HG03565 (cell line): ENCODE measurements around the gene TDRD9.
"Not testable (repeated sequence)": the region's sequence is repeated elsewhere in the genome, so short reads cannot be mapped to it uniquely, and the experiment has no call there.

Experiments used
- ATAC-seq: cut with Tn5 transposase; IDR thresholded peaks from one replicate; pipeline ENCODE4 v1.9.1; 2021; ENCODE audit warnings: mild to moderate bottlenecking, moderate library complexity; ENCODE audit not compliant: unreplicated experiment

The TDRD9 gene, protein sequence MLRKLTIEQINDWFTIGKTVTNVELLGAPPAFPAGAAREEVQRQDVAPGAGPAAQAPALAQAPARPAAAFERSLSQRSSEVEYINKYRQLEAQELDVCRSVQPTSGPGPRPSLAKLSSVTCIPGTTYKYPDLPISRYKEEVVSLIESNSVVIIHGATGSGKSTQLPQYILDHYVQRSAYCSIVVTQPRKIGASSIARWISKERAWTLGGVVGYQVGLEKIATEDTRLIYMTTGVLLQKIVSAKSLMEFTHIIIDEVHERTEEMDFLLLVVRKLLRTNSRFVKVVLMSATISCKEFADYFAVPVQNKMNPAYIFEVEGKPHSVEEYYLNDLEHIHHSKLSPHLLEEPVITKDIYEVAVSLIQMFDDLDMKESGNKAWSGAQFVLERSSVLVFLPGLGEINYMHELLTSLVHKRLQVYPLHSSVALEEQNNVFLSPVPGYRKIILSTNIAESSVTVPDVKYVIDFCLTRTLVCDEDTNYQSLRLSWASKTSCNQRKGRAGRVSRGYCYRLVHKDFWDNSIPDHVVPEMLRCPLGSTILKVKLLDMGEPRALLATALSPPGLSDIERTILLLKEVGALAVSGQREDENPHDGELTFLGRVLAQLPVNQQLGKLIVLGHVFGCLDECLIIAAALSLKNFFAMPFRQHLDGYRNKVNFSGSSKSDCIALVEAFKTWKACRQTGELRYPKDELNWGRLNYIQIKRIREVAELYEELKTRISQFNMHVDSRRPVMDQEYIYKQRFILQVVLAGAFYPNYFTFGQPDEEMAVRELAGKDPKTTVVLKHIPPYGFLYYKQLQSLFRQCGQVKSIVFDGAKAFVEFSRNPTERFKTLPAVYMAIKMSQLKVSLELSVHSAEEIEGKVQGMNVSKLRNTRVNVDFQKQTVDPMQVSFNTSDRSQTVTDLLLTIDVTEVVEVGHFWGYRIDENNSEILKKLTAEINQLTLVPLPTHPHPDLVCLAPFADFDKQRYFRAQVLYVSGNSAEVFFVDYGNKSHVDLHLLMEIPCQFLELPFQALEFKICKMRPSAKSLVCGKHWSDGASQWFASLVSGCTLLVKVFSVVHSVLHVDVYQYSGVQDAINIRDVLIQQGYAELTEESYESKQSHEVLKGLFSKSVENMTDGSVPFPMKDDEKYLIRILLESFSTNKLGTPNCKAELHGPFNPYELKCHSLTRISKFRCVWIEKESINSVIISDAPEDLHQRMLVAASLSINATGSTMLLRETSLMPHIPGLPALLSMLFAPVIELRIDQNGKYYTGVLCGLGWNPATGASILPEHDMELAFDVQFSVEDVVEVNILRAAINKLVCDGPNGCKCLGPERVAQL (N-terminal part only)

DNA sequence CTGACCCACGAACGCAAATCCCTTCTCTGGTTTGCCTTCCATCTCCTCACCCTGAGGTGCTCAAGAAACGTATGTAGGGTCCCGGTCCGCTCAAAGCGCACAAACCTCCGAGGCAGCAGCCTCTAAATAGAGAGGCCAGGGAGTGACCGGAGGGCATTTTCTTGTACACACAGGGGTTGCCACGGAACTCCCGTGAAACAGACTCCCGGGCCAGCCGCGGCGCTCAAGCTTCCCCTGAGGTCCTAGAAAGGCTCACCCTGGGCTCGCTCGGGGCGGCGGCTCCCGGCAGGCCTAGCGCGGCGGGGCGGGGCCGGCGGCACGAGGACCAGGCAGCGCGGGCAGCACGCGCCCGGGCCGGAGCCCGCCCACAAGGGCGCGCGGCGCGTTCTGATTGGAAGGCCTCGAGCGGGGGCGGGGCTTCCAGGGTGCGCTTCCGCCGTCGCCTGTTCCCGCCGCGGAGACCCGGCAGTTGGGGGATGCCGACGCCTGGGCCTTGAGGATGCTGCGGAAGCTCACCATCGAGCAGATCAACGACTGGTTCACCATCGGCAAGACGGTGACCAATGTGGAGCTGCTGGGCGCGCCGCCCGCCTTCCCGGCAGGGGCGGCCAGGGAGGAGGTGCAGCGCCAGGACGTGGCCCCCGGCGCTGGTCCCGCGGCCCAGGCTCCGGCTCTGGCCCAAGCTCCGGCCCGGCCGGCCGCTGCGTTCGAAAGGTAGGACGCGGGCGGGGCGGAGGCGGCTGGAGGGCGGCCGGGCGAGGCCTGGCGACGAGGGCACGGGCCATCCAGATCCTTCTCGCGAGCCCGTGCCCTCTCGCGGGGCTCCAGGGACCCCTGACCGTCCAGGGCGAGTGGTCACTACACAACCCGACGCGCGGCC lies at the start of gene TDRD9:
TDRD9 (plus strand) TSS at position 446 of the 880 bp plus-strand sequence; CDS start at position 500, 54 bp downstream.
- no peak for ATAC-seq

DNA sequence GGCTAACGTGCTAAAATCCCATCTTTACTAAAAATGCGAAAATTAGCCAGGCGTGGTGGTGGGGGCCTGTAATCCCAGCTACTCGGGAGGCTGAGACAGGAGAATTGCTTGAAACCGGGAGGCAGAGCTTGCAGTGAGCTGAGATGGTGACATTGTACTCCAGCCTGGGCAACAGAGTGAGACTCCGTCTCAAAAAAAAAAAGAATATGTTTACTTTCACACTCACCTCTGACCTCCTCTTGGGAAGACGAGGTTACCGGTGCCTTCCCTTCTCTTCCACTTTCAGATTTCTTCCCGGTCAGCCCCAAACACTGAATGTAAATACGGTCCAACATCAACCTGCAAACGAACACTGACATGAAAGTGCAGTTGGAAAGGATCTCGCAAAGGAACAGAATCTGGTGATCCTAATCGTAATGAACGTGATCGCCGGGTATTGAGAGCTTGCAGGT lies 49.1 kb upstream of the TDRD9 start:
- ATAC-seq = no peak

DNA sequence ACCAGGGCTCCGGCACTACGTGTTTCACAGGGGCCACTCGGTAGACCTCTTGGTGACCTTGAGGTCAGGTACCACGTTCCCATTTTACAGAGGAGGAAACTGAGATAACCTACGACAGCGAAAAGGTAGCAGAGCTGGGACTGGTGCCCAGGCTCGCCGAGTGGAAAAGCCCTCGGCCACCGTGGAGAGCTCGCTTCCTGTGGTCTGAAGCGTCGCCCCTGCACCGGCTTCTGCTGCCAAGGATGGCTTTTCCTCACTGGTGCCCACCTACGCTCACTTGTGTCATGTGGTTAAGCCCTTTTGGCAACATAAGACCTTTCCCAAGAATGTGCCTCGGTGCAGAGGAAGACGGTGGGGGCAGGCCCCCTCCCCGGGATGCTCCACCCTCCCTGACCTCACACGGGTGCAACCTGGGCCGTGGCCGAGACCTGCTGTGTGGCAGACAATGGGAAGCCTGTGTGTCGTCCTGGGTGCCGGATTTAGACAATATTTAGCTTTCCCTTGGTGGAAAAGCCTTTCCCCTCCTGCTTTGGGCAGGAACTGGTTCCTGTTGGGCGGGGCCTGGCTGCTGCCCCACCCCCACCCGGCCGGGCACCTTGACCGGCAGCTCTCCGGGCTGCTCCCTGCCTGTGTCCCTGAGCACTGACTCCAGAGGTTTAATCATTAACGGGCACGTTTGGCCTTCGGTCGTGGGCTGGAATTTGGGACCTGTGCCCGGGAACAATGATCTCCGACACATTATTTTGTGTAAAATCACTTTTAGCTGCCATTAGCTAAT lies 48.5 kb upstream of the TDRD9 start:
- no peak for ATAC-seq

DNA sequence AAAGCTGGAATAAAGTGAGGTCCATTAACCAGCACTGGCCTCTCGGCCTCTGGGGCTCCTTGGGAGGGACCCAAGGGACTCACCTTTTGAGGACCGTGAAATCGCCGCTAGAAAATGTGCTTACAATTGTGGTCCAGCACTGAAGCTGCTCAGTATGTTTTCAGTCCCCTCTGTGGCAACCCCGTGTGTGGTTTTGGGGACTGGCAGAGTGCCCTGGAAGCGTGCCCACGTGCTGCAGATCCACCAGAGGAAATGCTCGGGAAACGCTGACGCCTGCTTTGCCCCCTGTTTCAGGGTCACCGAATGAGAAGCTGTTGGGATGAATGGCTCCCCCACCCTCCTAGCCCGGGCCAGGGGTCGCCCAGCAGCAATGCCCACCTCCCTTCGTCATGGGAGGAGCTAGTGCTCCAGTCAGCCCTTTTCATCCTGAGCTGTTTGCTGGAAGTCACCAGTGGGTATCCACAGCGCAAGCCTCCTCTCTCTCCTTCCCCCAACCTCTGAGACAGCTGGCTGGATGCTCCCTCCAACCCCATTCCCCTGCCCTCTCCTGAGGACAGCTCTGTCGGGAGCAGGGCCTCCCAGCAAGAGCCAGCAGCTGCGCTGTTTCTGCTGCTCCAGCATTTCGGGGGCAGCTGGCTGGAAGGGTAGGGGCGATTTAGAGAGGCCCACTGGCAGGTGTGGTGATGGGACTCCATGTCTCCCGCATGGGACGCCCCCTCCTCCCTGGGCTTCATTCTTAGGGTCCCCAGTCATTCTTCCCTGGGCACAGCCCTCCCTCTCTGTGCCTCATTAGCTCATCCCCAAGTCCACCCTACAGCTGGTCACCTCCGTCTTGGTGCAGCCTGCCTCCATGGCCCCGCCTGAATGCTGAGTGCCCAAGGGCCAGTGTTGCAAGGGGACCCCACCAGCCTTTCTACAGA lies 47.6 kb upstream of the TDRD9 start:
- no peak for ATAC-seq

DNA sequence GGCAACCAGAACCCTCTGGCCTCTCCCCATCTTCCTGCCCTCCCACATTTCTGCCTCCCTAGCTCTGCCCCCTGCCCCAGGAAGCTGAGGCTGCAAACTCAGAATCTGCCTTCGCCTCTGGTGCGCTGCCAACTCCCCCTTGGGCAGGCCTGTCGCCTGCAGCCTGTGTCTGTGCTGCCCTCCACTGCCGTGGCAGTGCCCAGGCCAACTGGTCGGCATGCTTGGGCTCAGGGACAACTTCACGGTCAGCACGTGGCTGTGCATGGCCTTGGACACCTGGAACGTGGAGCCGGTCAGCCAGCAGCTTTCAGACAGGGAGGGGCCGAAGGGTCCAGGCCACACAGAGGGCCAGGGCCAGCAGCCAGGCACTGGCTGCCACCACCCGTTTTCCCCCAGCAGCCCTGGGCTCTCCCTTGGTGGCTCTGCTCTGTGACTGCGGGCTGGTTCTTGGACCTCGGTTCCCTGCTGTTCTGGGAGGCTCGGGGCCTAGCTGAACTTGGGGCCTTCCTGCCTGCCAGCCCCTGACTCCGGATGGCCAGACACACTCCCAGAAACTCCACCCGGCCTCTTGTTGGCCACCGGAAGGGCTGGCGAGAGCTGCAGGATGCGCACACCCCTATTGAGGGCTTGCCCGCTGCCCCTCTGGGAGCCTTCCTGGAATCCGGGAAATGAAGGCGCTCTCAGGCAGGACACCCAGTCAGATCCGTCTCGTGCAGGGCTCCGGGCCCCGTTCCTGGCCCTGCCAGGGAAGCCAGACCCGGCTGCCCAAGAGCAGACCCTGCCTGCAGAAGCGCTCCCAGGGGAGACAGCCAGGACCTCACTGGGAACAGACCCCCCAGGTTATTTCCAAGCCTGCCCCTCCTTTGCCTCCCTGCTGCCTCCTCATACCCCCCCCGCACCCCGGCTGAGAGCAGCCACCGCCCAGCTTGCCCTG lies 46.7 kb upstream of the TDRD9 start:
- ATAC-seq = no peak

DNA sequence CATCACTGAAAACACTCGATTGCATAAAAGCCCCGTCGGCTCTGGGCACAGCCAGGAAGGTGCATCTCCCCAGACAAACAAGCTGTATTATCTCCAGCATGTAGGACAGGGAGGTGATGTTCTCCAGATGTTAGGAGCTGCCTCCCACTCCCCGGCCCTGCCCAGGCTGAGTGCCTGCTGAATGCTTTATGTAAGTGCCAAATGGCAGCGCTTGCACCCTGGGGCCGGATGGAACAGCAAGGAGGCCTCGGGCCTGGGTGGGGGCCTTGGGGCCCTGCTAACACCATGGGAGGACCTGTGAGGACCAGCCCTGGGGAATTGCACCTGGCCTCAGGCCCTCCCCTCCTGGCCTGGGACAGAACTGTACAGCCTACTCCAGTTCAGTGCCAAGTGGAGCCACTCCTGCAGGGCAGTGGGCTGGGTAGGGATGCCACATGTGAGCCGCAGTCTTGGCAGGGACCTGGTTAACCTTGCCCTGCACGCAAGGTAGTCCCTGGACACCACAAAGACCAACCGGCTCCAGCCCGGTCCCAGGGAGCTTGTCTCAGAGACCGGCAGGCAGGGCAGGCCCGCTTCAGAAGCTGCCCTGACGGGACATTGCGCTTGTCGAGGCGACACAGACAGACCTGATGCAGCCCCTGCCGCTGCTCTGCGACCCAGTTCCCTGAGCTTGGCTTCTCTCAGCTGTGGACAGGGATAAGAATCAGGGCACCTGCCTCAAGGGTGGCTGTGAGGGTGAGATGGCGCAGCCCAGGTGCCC lies 45.6 kb upstream of the TDRD9 start:
- no peak for ATAC-seq

DNA sequence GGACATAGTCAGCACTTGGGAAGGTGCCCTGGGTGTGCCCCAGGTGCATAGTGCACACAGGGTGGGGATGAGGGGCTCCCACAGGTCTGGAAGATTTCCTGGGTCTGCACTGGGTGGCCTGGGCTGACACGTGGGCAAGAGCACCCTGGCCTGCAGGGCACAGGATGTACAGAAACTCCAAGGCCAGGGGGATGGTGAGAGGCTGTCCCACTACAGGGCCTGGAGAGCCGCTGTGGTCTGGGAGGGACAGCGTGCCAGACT lies 45.1 kb upstream of the TDRD9 start:
- no peak for ATAC-seq

DNA sequence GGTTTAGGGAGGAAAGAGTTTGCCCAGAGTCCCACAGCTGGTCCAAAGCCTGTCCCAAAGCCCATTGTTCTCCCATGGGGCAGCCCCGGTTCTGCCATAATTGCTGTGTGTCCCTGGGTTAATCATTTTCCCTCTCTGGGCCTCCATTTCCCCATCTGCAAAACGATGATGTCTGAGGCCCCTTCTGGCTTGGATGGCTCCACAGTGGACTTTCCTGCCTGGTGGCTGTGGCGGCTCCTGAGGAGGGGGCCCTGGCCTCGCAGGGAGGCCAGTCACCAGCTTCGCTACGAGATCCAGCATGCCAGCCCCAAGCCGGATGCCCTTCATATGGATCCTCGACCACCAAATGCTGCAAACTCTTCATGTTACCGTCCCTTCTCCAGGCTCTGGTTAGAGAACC lies 43.4 kb upstream of the TDRD9 start:
- no peak for ATAC-seq

DNA sequence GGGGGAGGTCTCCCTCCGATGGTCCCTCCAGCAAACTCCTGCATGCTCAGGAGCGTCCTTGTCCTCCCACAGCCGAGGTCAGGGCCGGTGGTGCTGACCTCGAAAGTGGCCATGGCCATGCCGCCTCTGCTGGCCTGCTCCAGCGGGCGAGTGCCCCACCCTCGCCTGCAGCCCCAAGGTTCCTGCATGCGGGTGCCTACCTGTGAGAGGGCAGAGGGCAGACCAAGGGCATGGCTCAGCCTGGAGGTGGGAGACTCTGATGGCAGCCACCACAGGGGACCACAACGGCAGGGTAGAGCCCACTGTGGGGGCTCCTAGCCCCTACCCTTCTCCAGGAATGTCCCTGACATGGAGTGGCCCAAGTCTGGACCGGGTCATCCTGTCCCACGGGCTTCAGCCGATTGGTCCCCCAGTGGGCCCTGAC lies 42.7 kb upstream of the TDRD9 start:
- no peak for ATAC-seq

DNA sequence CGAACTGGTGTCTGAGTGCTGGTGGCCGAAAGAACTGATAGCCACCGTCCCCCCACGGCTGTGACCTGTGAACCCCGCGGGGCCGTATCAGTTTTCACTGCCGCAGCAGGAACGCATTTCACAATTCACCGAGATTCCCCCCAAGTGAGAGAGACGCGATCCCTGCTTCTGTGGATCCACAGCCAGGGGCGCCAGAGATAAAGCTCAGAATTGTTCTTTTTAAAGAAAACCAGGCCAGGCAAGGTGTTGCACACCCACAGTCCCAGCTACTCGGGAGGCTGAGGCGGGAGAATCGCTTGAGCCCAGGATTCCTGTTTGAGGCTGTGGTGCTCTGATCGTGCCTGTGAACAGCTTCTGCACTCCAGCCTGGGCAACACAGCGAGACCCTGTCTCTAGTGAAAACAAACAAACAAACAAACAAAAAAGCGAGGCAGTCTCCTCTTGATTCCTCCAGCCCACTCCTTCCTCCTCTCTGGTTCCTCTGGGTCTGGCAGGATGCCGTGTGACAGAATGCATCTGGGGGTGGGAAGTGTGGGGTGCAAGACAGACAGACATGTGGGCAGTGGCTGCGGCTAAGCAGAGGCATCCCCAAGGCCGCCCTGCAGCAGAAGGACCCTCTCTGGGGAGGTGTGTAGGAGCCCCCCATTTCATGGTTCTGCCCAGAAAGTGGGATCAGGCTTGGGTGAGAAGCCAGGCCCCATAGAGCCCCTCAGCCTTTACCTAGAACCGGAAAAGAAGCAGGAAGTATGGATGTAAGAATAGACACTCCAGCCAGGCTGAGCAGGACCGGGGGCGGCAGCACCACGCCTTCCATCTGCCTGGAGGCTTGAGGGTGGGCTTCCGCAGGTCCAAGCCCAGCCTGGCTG lies 41.7 kb upstream of the TDRD9 start:
- no peak for ATAC-seq

DNA sequence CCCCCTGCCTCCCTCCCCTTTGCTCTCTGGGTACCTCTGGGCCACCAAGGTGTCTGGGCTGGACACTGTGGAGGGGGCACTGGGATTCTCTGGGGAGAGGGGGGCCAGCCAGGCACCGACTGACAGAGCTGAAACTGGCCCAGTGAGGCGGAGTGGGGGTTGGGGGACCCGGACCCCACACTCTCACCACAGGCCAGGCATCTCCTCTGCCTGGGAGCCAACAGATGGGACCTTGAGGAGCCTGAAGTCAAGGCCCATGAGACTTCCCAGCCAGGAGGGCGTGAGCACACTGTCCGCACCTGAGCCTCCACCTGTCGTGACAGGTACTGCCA lies 41.1 kb upstream of the TDRD9 start:
- ATAC-seq = no peak

DNA sequence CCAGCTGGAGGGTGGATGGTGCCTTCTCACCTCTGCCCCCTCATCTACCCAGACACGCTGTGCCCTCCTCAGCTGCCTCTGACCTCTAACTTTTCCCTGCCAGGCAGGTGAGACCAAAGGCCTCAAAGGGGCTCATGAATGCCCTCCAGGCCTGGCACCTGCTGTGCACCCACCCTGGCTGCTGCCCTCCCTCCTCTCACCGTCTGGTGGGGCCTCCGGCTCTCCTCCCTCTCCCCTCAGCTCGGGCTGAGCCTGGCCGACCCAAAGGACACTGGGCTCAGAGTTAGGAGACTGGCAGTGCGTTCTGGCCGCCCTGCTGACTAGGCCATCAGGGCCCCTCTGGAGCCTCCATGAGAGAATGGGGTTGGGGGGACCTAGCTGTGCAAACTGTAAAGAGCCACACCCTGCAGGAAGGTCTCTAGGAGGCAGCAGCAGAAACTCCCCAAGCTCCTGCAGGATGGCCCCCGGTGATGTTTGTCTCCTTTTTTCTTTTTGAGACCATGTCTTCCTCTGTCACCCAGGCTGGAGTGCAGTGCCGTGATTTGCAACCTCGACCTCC lies 40.6 kb upstream of the TDRD9 start:
- ATAC-seq = no peak

DNA sequence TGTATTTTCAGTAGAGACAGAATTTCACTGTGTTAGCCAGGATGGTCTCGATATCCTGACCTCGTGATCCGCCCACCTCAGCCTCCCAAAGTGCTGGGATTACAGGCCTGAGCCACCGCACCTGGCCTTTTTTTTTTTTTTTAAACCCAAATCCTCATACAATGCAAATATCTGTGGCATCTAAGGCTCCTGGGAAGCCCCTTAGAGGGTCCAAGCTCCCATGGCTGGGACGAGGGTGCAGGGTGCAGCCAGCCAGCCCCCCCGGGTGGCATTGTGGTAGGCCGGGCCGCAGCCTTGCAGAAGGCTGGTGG lies 39.3 kb upstream of the TDRD9 start:
- not testable (repeated sequence) for ATAC-seq

DNA sequence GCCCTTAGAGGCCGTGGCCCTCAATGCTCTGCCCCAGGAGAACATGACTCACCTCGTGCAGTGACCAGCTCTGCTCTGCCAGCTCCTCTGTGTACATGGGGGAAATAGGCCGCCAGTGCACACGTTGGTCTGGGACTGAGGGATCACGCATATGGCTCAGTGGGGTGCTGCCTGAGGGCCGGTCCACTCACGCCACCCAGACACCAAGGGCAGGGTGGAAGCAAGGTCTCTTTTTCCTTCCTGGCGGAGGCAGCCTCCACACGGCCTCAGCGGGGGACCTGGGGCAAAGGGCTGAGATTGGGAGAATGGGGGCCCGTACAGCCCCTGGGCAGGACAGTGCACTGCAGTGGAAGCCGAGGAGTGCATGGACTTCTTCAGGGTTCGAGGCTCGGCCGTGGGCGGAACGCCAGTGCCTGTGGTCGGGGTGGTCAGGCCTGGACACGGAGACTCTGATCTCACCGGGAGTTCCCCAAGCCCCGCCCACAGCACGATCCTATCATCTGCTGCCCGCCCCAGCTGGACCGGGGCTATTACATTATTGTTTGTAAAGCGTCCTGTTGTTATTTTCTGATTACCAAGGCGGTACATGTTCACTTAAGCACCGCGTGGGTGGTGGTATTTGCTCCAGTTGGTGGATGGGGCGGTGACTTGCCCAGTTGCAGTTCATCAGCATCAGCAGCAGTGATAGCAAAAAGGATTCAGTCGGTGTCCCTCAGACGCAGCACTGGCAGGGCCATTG lies 38.8 kb upstream of the TDRD9 start:
- no peak for ATAC-seq

DNA sequence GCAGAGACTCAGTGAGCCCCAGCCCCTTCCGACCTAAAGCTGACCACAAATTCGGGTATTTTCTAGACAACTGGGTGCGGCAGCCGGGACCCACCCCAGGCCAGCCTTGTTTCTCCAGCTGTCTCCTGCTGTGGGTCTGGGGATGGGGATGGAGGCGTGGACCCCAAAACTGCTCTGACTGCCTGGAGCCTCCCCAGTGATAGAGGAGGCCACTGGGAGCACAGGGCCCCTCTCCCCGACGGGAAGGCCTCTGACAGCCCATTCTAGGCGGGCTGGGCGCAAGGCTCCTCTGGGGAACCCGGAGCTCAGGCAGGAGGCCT lies 38.2 kb upstream of the TDRD9 start:
- ATAC-seq = no peak
